Gastrocnemius medialis (tissue), 4 donors: ENCODE data around the gene MRGPRX2.

Source experiments
- CTCF ChIP-seq, 5 experiments: fragments of 450-650 bp in 3 of 5; fragments of 200-600 bp in 2 of 5; sonication (generic) in 2 of 5; IDR thresholded peaks in 4 of 5; conservative IDR thresholded peaks in 1 of 5; 1 replicate in 4 of 5; 2 replicates in 1 of 5; pipeline ENCODE4 v1.5.1; 2016 to 2019; ENCODE audit warnings: antibody characterized with exemption in 5 of 5, mild to moderate bottlenecking in 3 of 5, moderate library complexity in 3 of 5
- POLR2A ChIP-seq, 2 donors: fragments of 450-650 bp; IDR thresholded peaks; one replicate each; pipeline ENCODE4 v1.6.1; 2017; ENCODE audit warnings: antibody characterized with exemption in 2 of 2, mild to moderate bottlenecking in 2 of 2, moderate library complexity in 2 of 2

GRCh38 chr11:19032990-19033389 lies 27.5 kb downstream of the MRGPRX2 start:
- TF ChIP-seq CTCF (IDR thresholded peaks at IDR 0.05 in 4 of 5, conservative IDR thresholded peaks at IDR 0.05 in 1 of 5) (no peak), POLR2A (IDR thresholded peaks at IDR 0.05) (no peak)
